Measurements from ENCODE around the gene DNASE1L2. TPM values are rescaled to one million over a fixed set of nuclear protein-coding genes. Genes with fewer than 3 reads are reported as not detected.

DNASE1L2 gene
- total RNA-seq, 2 experiments from 2014 or later: 6.6 to 9.8 TPM

- TF ChIP-seq EZH2phosphoT487 (IDR thresholded peaks at IDR 0.05; ENCODE audit: borderline replicate concordance, low read depth, low read length) (no peak), CTCF (conservative IDR thresholded peaks at IDR 0.05; ENCODE audit: low read length) (peak; percentile 70)
- no peaks in the 10 kb centered on the region for H3K4me1 ChIP-seq (ENCODE audit: insufficient read depth, low read length, poor library complexity, severe bottlenecking)
- H4K20me1 ChIP-seq (ENCODE audit: insufficient read depth, low read length): no peaks in the 10 kb centered on the region
- DNase-seq (ENCODE audit: low spot score): peak; percentile 68
- no peaks in the 10 kb centered on the region for H3K9me3 ChIP-seq (ENCODE audit: low read length)
- CTCF ChIA-PET (ENCODE audit: unreplicated experiment): interaction anchor here (0.6 kb wide), 1 partner anchor 175 kb away, joined by 3 read pairs; no protein-coding TSS in a partner anchor
- no peak overlapping the region for H2AFZ ChIP-seq (ENCODE audit: low read length)
- POLR2A ChIA-PET: no interaction called here
- no peak overlapping the region for H3K4me2 ChIP-seq (ENCODE audit: low read length)
- H3K79me2 ChIP-seq (ENCODE audit: insufficient read depth, low read depth, low read length): no peaks in the 10 kb centered on the region
- H3K27ac ChIP-seq (ENCODE audit: low read depth, low read length, poor library complexity, severe bottlenecking): no peak overlapping the region
- no peaks in the 10 kb centered on the region for H3K36me3 ChIP-seq (ENCODE audit: insufficient read depth, low read length)
- BruUV-seq (replicated peaks): no TSS peak
- H3K9me2 ChIP-seq (ENCODE audit: insufficient read depth, low read length): no peaks in the 10 kb centered on the region
- no peak overlapping the region for H3K4me3 ChIP-seq (ENCODE audit: low read depth, low read length, poor library complexity, severe bottlenecking)
- intact Hi-C loops (cut with micrococcal nuclease; ENCODE audit: unreplicated experiment): no loop called here
Measured at GRCh38 chr16:2194852-2195321, 41.4 kb upstream of the DNASE1L2 start.

DNA sequence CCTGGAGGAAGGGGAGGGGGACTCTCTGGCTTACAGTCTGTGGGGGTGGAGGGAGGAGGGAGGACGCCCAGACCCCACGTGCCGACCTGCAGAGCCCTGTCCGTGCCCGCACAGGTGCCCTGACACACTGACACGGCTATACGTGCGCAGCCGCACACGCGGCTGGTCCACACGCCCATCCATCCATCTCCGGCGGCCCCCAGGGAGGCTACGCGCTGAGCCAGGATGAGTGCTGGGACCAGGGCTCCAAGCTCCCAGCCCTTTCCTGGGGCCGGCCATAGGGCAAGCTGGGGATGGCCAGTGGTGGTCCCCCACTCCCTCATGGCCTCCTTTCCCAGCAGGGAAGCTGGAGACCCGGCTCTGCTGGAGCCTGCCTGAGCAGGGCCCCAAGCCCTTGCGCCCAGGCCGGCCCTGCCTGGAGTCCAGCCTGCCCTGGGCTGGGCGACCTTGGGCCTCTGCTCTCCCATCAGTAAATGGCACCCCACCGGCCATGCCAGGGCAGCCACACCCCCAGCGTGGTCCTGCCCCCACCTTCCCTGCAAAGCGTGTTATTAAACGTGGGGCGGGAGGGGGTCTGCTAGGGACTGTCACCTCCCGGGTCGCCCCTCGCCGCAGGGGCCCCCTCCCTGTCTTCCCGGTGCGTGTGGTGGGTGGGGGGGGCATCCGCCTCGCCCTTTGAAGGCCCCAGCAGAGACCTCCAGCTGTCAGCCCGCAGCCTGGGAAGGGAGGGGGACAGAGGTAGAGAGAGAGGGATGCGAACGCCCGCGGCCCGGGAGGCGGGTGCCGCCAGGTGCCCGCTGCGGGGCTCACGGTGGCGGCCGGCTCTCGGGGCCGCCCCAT is 40.7 kb upstream of the DNASE1L2 start:
- Histone ChIP-seq H3K4me3 (ENCODE audit: low read depth, low read length, poor library complexity, severe bottlenecking) (no peak overlapping the region), H3K9me3 (ENCODE audit: low read length) (no peaks in the 10 kb centered on the region), H4K20me1 (ENCODE audit: insufficient read depth, low read length) (no peaks in the 10 kb centered on the region), H3K27ac (ENCODE audit: low read depth, low read length, poor library complexity, severe bottlenecking) (no peak overlapping the region), H2AFZ (ENCODE audit: low read length) (no peak overlapping the region), H3K4me1 (ENCODE audit: insufficient read depth, low read length, poor library complexity, severe bottlenecking) (no peaks in the 10 kb centered on the region), H3K36me3 (ENCODE audit: insufficient read depth, low read length) (no peaks in the 10 kb centered on the region), H3K4me2 (ENCODE audit: low read length) (no peak overlapping the region), H3K79me2 (ENCODE audit: insufficient read depth, low read depth, low read length) (no peaks in the 10 kb centered on the region), H3K9me2 (ENCODE audit: insufficient read depth, low read length) (no peaks in the 10 kb centered on the region)
- TF ChIP-seq CTCF (conservative IDR thresholded peaks at IDR 0.05; ENCODE audit: low read length) (no peak), EZH2phosphoT487 (IDR thresholded peaks at IDR 0.05; ENCODE audit: borderline replicate concordance, low read depth, low read length) (no peak)
- intact Hi-C loops (cut with micrococcal nuclease; ENCODE audit: unreplicated experiment): no loop called here
- ChIA-PET CTCF (ENCODE audit: unreplicated experiment) (no interaction called here), POLR2A (no interaction called here)
- DNase-seq (ENCODE audit: low spot score): no peak
- no TSS peak for BruUV-seq (replicated peaks)

Measured in OCI-LY7 (cell line).